ENCODE data around the gene CCDC181.
"Not testable (repeated sequence)": the region's sequence is repeated elsewhere in the genome, so short reads cannot be mapped to it uniquely, and the experiment has no call there.

CCDC181 gene

GRCh38 chr1:169402578-169402977 is 24.7 kb downstream of the CCDC181 start:
- not testable (repeated sequence) for DNase-seq (ENCODE audit: low read depth, low spot score)

- DNase-seq (ENCODE audit: low read depth, low spot score): no peak
Measured at GRCh38 chr1:169395955-169396354, 31.3 kb downstream of the CCDC181 start.

GRCh38 chr1:169392406-169392805 is 34.9 kb downstream of the CCDC181 start:
- no peak for DNase-seq (ENCODE audit: low read depth, low spot score)

DNA sequence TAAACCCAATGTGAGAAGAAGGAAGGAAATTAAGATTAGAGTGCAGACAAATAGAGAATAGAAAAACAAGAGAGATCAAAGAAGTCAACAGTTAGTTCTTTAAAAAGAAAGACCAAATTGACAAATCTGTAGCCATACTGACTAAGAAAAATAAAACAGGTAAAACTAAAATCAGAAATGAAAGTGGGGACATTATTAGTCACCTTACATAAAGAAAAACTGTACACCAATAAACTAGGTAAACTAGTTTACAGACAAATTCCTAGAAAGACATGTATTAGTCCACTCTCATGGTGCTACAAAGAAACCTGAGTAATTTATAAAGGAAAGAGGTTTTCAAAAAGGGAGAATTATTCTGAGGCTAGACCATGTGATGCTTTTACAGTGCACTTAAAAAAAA is 37.0 kb downstream of the CCDC181 start:
- DNase-seq (ENCODE audit: low read depth, low spot score): no peak

GRCh38 chr1:169387399-169387798 is 39.9 kb downstream of the CCDC181 start:
- DNase-seq (ENCODE audit: low read depth, low spot score): no peak

DNA sequence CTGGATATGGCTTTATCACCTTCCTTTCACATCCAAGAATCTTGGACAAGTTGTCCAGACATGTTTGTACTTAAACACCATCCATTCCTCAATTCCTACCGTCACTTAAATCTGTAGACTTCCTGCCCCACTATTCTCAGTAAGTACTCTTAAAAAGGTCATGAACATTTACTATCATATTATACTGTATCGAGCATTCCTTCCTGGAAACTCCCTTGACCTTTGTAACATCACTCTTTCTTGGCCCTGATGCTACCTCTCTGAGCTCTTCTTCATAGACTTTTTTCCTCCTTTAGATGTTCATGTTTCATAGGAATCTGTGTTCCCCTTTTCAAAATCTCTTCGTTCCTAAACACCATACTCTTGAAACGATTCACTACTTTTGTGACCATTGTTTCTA is 43.8 kb downstream of the CCDC181 start:
- DNase-seq (ENCODE audit: low read depth, low spot score): no peak

DNA sequence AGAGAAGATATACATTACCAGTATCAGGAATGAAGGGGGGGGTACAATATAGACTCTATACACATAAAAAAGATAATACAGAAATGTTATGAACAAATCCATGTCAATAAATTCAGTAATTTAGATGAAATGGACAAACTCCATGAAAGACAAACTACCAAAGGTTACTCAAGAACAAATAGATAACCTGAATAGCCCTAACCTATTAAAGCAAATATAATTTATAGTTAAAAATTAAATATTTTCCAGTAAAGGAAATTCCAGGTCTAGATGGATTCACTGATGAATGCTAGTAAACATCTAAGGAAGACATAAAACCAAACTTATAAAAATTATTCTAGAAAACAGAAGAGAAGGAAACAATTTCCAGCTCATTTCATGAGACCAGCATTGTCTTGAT is 46.1 kb downstream of the CCDC181 start:
- no peak for DNase-seq (ENCODE audit: low read depth, low spot score)

DNA sequence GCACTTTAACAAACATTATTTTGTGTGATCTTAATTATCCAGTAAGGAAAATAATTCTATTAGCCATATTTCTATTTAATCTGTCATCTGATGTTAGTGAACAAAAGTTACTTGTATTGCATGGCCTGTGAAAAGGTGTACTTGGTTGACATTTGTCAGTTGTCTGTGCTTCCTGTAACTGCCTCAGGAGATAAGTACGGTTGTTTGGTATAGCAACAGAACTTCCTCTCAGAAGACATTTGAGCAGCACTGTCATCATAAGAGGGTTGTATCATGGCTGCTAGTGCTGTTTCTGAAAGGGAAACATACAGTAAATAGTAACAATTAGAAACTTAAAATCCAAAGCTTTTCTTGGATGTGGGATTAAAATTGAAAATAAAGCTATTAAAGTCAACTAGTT is 55.9 kb downstream of the CCDC181 start:
- no peak for DNase-seq (ENCODE audit: low read depth, low spot score)

GRCh38 chr1:169368406-169368769 is 58.9 kb downstream of the CCDC181 start:
- DNase-seq (ENCODE audit: low read depth, low spot score): no peak

DNA sequence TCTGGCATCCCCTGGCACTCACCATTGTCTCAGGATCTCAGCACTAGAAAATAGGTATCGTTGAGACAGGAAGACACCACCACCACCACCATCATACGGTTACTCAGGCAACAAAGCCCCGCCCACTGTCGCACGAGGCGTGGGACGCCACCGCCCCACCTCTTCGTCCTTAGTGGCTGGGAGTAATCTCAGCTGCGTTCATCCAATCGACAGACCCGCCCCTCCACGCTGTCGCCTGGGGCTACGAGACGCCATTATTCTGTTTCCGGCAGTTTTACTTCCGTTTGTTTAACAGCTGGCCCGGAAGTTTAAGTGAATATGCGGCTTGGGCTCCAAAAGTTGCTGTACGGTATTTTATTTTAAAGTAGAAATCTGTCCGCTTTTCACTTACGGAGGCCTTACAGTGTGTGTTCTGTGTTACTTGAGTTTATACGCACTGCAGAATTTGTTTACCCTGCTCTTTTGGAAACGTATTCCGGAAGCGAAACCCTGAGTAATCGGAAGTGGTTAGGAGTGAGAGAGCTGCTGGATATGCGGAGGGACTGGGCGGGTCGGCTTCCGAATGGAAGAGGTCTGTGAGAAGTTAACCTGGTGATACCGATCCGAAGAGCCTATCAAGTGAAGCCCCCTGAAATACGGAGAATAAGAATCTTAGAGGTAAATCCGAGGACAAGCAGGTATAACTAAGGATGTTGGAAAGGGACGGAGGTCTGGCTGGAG is 59.4 kb downstream of the CCDC181 start, which contains the start of the genes BLZF1 and NME7:
Gene BLZF1, plus strand, starts transcription at position 510 of the 720 bp plus-strand sequence. CDS start 1,328 bp downstream, outside the sequence.
Gene NME7, minus strand, starts transcription at position 112 of the 720 bp plus-strand sequence. Its CDS starts 87 bp downstream, at position 25.
- peak; percentile 98 for DNase-seq (ENCODE audit: low read depth, low spot score)

DNA sequence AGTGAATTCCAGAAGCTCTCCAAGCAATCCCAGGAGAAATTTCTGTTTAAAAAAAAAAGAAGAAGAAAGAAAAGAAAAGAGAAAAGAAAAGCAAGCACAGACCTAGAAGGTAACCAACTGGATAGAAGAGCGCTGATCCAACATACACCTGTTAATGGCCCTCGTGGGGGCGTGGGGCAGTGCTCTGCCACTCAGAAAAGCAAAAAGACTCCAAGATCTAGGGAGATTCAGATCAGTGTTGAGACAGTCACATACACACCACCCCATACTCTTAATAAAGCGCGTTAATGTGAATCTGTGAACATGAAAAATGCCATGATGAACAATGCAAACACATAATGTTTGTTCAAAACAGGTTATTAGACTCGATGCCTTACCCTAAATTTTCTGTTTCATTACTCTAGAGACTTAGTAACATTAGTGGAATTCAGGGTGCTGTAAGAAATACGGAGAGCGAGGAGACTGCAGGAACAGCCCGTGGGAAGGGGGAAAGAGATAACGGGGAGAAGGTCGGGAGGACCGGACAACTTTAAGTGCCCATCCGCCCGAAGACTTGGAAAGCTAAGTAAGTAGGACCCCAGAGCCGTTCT is 60.1 kb downstream of the CCDC181 start:
- no peak for DNase-seq (ENCODE audit: low read depth, low spot score)

- DNase-seq (ENCODE audit: low read depth, low spot score): no peak
Measured at GRCh38 chr1:169364948-169365347, 62.3 kb downstream of the CCDC181 start.

GRCh38 chr1:169363046-169363730 is 64.1 kb downstream of the CCDC181 start:
- no peak for DNase-seq (ENCODE audit: low read depth, low spot score)

DNA sequence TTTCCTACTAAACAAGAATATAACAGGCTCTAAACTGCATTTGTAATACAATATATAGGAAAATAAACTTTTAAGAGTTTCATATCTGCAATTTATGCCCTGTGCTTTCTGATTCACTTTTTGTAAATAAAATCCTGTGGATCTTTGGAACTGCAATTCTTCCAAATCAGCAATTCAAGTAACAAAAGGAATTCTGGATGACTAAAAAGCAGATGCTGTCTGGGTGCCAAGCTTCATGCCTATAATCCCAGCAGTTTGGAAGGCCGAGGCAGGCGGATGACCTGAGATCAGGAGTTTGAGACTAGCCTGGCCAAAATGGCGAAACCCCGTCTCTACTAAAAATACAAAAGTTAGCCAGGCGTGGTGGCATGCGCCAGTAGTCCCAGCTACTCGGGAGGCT is 66.0 kb downstream of the CCDC181 start:
- no peak for DNase-seq (ENCODE audit: low read depth, low spot score)

- no peak for DNase-seq (ENCODE audit: low read depth, low spot score)
Measured at GRCh38 chr1:169360415-169360814, 66.9 kb downstream of the CCDC181 start.

- DNase-seq (ENCODE audit: low read depth, low spot score): no peak
Measured at GRCh38 chr1:169348383-169349036, 78.8 kb downstream of the CCDC181 start.

DNA sequence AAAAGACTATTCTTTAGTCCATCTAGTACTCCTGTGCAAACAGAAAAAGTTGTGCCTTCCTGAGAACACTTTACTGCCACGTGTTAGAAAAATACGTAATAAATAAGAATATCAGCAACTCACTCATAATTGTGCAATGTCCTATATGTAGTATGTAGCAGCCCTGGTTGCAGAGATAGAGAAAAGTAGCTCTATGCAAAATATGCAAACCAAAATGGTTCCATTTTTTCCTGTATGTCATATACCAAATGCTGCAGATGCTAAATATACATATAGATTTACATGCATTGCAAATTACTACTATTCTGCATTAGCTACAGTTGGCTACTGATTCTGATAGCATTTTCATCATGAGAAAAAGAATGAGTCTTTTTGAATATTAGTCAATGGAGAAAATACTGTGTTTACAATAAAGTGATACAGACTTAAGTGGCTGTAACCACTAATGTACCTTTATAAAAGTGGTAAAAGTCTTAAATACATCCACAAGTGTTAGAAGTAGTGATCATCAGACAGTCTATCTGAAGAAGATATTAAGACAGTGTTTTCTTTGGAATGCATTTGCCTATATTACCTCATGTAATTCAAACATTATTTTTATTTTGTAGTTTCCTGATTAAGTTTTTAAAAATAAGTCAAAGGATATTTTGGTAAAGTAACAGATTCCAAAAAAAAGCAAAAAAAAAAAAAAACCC is 79.4 kb downstream of the CCDC181 start:
- DNase-seq (ENCODE audit: low read depth, low spot score): no peak

GRCh38 chr1:169346036-169346589 is 81.2 kb downstream of the CCDC181 start:
- DNase-seq (ENCODE audit: low read depth, low spot score): no peak

- DNase-seq (ENCODE audit: low read depth, low spot score): no peak
Measured at GRCh38 chr1:169345511-169345910, 81.8 kb downstream of the CCDC181 start.

Data from activated CD4-positive, CD25-positive, alpha-beta regulatory T cell treated with anti-CD3 and anti-CD28 coated beads, Interleukin-2, amount 50 U/mL, for 16 hours (primary cell).